KMS-11 (cell line): Measurements from ENCODE around the gene CD276.

Experiments
- H2AFZ ChIP-seq: fragments of 200-600 bp; sonication (generic); 2 replicates; pipeline ENCODE4 v1.6.1; 2016; ENCODE audit warnings: antibody characterized with exemption, mixed run types, low read depth
- H3K27ac ChIP-seq: fragments of 200-600 bp; sonication (generic); 2 replicates; pipeline ENCODE4 v1.6.1; 2016; ENCODE audit warnings: mild to moderate bottlenecking, mixed run types
- H3K27me3 ChIP-seq: fragments of 200-600 bp; sonication (generic); 2 replicates; pipeline ENCODE4 v1.6.1; 2017; ENCODE audit warnings: mild to moderate bottlenecking, low read depth, mixed run types, moderate library complexity; ENCODE audit not compliant: insufficient read depth
- H3K36me3 ChIP-seq: fragments of 200-600 bp; sonication (generic); 2 replicates; pipeline ENCODE4 v1.6.1; 2017; ENCODE audit warnings: mild to moderate bottlenecking, mixed run types; ENCODE audit not compliant: insufficient read depth
- H3K4me1 ChIP-seq: fragments of 200-600 bp; sonication (generic); 2 replicates; pipeline ENCODE4 v1.6.1; 2016; ENCODE audit warnings: mild to moderate bottlenecking, low read depth, mixed run types; ENCODE audit not compliant: poor library complexity, severe bottlenecking
- H3K4me2 ChIP-seq: fragments of 200-600 bp; sonication (generic); 2 replicates; pipeline ENCODE4 v1.7.0; 2016; ENCODE audit warnings: mild to moderate bottlenecking, mixed run types
- H3K4me3 ChIP-seq: fragments of 200-600 bp; sonication (generic); IDR thresholded peaks from 2 replicates; pipeline ENCODE4 v1.6.1; 2017; ENCODE audit warnings: low read depth, low read length, mixed read lengths; ENCODE audit not compliant: insufficient read depth
- H3K79me2 ChIP-seq: fragments of 200-600 bp; sonication (generic); 2 replicates; pipeline ENCODE4 v1.6.1; 2016; ENCODE audit warnings: low read depth, mixed run types; ENCODE audit not compliant: insufficient read depth
- H3K9ac ChIP-seq: fragments of 200-600 bp; sonication (generic); 2 replicates; pipeline ENCODE4 v1.6.1; 2016; ENCODE audit warnings: mild to moderate bottlenecking, mixed run types
- H4K20me1 ChIP-seq: fragments of 200-600 bp; sonication (generic); 2 replicates; pipeline ENCODE4 v1.6.1; 2016; ENCODE audit warnings: mild to moderate bottlenecking, mixed run types; ENCODE audit not compliant: insufficient read depth
- TF ChIP-seq, protein P1 (sequence below): fragments of 200-600 bp; sonication (generic); conservative IDR thresholded peaks from 2 replicates; pipeline ENCODE4 v1.6.1; 2017; ENCODE audit warnings: low read depth, mild to moderate bottlenecking, antibody characterized with exemption, low read length, moderate library complexity, mixed read lengths

The CD276 gene

DNA sequence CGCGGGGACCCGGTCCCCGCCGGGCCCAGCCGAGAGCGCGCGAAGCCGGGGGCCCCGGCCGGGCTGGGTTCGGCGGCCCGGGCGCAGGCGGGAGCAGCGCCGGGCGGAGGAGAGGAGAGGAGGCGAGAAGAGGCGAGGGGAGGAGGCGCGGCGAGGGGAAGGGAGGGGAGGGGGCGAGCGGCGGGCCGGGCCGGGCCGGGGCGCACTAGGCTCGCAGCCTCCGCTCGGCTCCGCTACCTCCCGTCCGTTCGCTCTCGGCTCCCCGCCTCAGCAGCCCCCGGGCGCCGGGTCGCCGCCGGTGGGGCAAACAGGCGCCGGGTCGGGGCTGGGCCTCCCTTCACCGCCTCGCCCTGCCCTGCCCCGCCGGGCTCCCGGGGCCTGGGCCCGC, 68.6 kb downstream of the CD276 start:
- no peak overlapping the region for H3K4me2 ChIP-seq
- H3K79me2 ChIP-seq, result no peaks in the 10 kb centered on the region

DNA sequence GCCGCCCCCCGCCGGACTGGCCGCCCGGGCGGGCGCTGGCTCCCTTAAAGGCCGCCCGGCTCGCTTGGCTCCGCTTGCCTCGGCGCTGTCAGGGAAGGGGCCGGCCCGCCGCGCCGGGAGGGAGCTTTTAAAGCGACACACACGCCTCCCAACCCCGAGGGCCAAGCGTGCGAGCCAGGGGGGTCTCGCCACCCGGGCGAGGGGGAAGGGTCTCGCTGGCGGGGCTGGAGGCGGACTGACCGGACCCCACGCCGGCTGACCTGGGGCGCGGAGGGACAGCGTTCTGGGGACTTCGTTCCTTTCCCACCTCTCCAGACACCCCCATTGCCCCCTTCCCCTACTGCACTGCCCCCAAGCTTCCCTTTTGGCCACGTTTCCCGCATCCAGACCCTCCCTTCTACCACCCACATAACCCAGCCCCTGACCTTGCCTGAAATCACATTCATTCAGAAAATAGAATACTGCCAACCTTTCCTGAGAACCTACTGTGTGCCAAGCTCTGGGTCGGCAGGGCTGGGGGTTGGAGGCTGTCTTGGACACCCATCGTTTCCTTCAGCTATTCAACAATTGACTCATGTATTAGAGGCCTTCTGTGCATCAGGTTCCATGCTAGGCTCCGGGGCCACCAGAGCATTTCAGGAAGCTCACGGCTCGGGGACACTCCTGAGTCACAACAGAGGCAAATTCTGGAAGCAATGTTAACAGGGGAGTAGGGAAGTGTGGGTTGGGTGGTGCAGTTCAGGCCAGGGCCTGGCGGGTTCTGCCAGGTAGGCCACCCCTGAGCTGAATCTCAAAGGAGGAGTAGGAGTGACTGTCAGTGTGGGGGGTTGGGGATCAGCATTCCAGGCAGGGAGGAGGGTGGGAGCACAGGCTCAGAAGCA, 69.3 kb downstream of the CD276 start, which contains the start of gene INSYN1:
Gene INSYN1, minus strand, starts transcription at position 102 of the 881 bp plus-strand sequence. CDS start 2,221 bp downstream, outside the sequence.
- Histone ChIP-seq H3K27ac (no peak within 1 kb of the TSS), H3K4me3 (no peak within 1 kb of the TSS), H3K4me2 (no peak within 1 kb of the TSS), H3K79me2 (no peaks in the 10 kb centered on the region), H3K4me1 (no peaks in the 10 kb centered on the region), H3K9ac (no peak within 1 kb of the TSS), H3K36me3 (no peaks in the 10 kb centered on the region), H3K27me3 (peaks cover 22% of the 10 kb centered on the region), H4K20me1 (no peaks in the 10 kb centered on the region), H2AFZ (no peak within 1 kb of the TSS)
- TF ChIP-seq, protein P1, sequence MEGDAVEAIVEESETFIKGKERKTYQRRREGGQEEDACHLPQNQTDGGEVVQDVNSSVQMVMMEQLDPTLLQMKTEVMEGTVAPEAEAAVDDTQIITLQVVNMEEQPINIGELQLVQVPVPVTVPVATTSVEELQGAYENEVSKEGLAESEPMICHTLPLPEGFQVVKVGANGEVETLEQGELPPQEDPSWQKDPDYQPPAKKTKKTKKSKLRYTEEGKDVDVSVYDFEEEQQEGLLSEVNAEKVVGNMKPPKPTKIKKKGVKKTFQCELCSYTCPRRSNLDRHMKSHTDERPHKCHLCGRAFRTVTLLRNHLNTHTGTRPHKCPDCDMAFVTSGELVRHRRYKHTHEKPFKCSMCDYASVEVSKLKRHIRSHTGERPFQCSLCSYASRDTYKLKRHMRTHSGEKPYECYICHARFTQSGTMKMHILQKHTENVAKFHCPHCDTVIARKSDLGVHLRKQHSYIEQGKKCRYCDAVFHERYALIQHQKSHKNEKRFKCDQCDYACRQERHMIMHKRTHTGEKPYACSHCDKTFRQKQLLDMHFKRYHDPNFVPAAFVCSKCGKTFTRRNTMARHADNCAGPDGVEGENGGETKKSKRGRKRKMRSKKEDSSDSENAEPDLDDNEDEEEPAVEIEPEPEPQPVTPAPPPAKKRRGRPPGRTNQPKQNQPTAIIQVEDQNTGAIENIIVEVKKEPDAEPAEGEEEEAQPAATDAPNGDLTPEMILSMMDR, result no peak

More for the DNA sequence above, 68.6 kb downstream of the CD276 start:
- no peak overlapping the region for H3K4me3 ChIP-seq
- H3K27ac ChIP-seq, result no peak overlapping the region
- H4K20me1 ChIP-seq, result no peaks in the 10 kb centered on the region
- peaks cover 25% of the 10 kb centered on the region for H3K27me3 ChIP-seq
- H3K36me3 ChIP-seq, result no peaks in the 10 kb centered on the region
- no peak overlapping the region for H2AFZ ChIP-seq
- TF ChIP-seq, protein P1, result no peak
- no peak overlapping the region for H3K9ac ChIP-seq
- H3K4me1 ChIP-seq, result no peaks in the 10 kb centered on the region

DNA sequence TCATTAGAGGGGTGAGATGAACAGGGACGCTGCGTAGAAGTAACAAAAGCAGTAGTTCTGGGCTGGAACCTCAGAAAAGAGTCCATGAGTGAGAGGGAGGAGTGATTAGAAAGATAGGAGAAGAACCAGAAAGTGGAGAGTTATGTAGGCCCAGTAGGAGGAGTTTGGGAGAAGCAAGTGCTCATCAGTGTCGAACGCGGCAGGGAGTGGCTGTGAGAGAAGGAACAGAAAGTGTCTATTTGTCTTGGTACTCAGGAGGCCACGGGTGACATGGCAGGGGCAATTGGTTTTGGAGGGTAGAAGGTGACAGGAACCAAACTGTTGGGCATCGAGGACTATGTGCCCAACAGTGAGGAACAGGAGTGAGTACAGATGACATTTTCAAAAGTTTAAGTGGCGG, 70.3 kb downstream of the CD276 start:
- Histone ChIP-seq H3K4me3 (no peak overlapping the region), H3K4me1 (no peaks in the 10 kb centered on the region), H4K20me1 (no peaks in the 10 kb centered on the region), H3K4me2 (no peak overlapping the region), H2AFZ (no peak overlapping the region), H3K79me2 (no peaks in the 10 kb centered on the region), H3K9ac (no peak overlapping the region), H3K27ac (no peak overlapping the region), H3K27me3 (peaks cover 16% of the 10 kb centered on the region), H3K36me3 (no peaks in the 10 kb centered on the region)
- TF ChIP-seq, protein P1, result no peak

DNA sequence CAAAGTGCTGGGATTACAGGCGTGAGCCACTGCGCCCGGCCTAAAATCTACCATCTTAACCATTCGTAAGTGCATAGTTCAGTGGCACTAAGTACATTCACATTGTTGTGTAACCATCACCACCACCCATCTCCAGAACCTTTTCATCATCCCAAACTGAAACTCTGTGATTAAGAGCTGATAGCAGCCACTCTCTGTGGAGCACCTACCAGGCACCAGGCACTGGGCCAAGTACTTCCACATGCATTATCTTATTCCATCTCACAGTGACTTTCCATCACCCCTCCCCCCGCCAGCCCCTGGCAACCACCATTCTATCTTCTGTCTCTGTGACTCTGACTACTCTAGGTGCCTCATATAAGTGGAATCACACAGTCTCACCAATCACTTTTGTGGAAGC, 71.3 kb downstream of the CD276 start:
- no peaks in the 10 kb centered on the region for H3K4me1 ChIP-seq
- H3K9ac ChIP-seq, result no peak overlapping the region
- TF ChIP-seq, protein P1, result no peak
- peaks cover 16% of the 10 kb centered on the region for H3K27me3 ChIP-seq
- H3K79me2 ChIP-seq, result no peaks in the 10 kb centered on the region
- no peaks in the 10 kb centered on the region for H3K36me3 ChIP-seq
- H4K20me1 ChIP-seq, result no peaks in the 10 kb centered on the region
- no peak overlapping the region for H3K27ac ChIP-seq
- no peak overlapping the region for H3K4me3 ChIP-seq
- no peak overlapping the region for H3K4me2 ChIP-seq
- H2AFZ ChIP-seq, result no peak overlapping the region
